Spleen (tissue), 7 donors: Measurements from ENCODE around the gene SPATS2L.

Source experiments
- CTCF ChIP-seq, 11 experiments: fragments of 200-600 bp in 7 of 11; fragments of 450-650 bp in 4 of 11; sonication (generic) in 4 of 11; IDR thresholded peaks in 8 of 11; conservative IDR thresholded peaks in 3 of 11; 1 replicate in 7 of 11; 2 replicates in 4 of 11; pipeline versions ENCODE4 v1.4.0 to v1.8.0; 2016 to 2021; ENCODE audit warnings: antibody characterized with exemption in 11 of 11, inconsistent platforms in 4 of 11, mild to moderate bottlenecking in 1 of 11
- POLR2AphosphoS5 ChIP-seq, 3 donors: sonication (generic); formaldehyde crosslinking; IDR thresholded peaks; one replicate each; pipeline ENCODE4 v1.5.1; 2017; ENCODE audit warnings: antibody characterized with exemption in 3 of 3
- donor health status: DM: no; HTN: no; CAD: no; lungs with moderate emphysema.
- donor health status: DM: no; HTN: no; CAD: no.
- donor health status: DM: no; HTN: no; CAD: no.

GRCh38 chr2:200380833-200381542 is 74.5 kb downstream of the SPATS2L start:
- TF ChIP-seq POLR2AphosphoS5 (IDR thresholded peaks at IDR 0.05) (no peak), CTCF (IDR thresholded peaks at IDR 0.05 in 8 of 11, conservative IDR thresholded peaks at IDR 0.05 in 3 of 11) (no peak)
